AG09319 (cell line): ENCODE data around the gene VAV1.
"Not testable (repeated sequence)": the region's sequence is repeated elsewhere in the genome, so short reads cannot be mapped to it uniquely, and the experiment has no call there.

Source experiments
- DNase-seq: peaks from one replicate; pipeline ENCODE4 v3.0.0-alpha.2; 2010; ENCODE audit warnings: low read depth; ENCODE audit errors: extremely low read depth
- CTCF ChIP-seq: IDR thresholded peaks from 2 replicates; pipeline ENCODE4 v1.5.1; 2011; ENCODE audit warnings: low read depth, mild to moderate bottlenecking, inconsistent platforms, low read length, moderate library complexity

VAV1 gene

GRCh38 chr19:6774821-6775707, 2.6 kb downstream of the VAV1 start:
- no peak for DNase-seq
- no peak for TF ChIP-seq CTCF

- not testable (repeated sequence) for DNase-seq
These were observed 3.5 kb downstream of the VAV1 start for GRCh38 chr19:6776045-6776444.

GRCh38 chr19:6776999-6777398, 4.5 kb downstream of the VAV1 start:
- DNase-seq, result no peak
- TF ChIP-seq CTCF, result no peak

GRCh38 chr19:6777434-6777833, 4.9 kb downstream of the VAV1 start:
- DNase-seq, result no peak
- no peak for TF ChIP-seq CTCF

GRCh38 chr19:6778386-6778785, 5.9 kb downstream of the VAV1 start:
- no peak for DNase-seq
- no peak for TF ChIP-seq CTCF

- DNase-seq, result no peak
- no peak for TF ChIP-seq CTCF
These were observed 6.7 kb downstream of the VAV1 start for GRCh38 chr19:6779206-6779605.

GRCh38 chr19:6787393-6787792, 14.9 kb downstream of the VAV1 start:
- no peak for DNase-seq
- no peak for TF ChIP-seq CTCF

GRCh38 chr19:6788896-6789295, 16.4 kb downstream of the VAV1 start:
- DNase-seq, result no peak
- no peak for TF ChIP-seq CTCF
